GM21447 (cell line): Measurements from ENCODE around the gene LHFPL2.
A peak's percentile ranks its signal among the peaks of the same experiment; 100 is the strongest.

Experiments
- ATAC-seq: cut with Tn5 transposase; IDR thresholded peaks from one replicate; pipeline ENCODE4 v1.9.1; 2021; ENCODE audit not compliant: unreplicated experiment

LHFPL2 gene

GRCh38 chr5:78505860-78506259 lies 142.7 kb downstream of the LHFPL2 start:
- no peak for ATAC-seq

- ATAC-seq, result no peak
Measured at GRCh38 chr5:78504704-78505677, 143.6 kb downstream of the LHFPL2 start.

- ATAC-seq, result no peak
Measured at GRCh38 chr5:78503958-78504653, 144.5 kb downstream of the LHFPL2 start.

- ATAC-seq, result no peak
Measured at GRCh38 chr5:78501411-78502352, 146.9 kb downstream of the LHFPL2 start.

- no peak for ATAC-seq
Measured at GRCh38 chr5:78500871-78501270, 147.7 kb downstream of the LHFPL2 start.

- ATAC-seq, result no peak
Measured at GRCh38 chr5:78500028-78500427, 148.5 kb downstream of the LHFPL2 start.

- ATAC-seq, result no peak
Measured at GRCh38 chr5:78499485-78499884, 149.1 kb downstream of the LHFPL2 start.

GRCh38 chr5:78497573-78498533 lies 150.7 kb downstream of the LHFPL2 start:
- ATAC-seq, result peak; percentile 76

- ATAC-seq, result no peak
Measured at GRCh38 chr5:78496373-78496772, 152.2 kb downstream of the LHFPL2 start.

GRCh38 chr5:78495800-78496199 lies 152.8 kb downstream of the LHFPL2 start:
- no peak for ATAC-seq

GRCh38 chr5:78492650-78493049 lies 155.9 kb downstream of the LHFPL2 start:
- ATAC-seq, result no peak

- no peak for ATAC-seq
Measured at GRCh38 chr5:78492224-78492623, 156.3 kb downstream of the LHFPL2 start.

- no peak for ATAC-seq
Measured at GRCh38 chr5:78490709-78491485, 157.7 kb downstream of the LHFPL2 start.

- no peak for ATAC-seq
Measured at GRCh38 chr5:78487846-78488245, 160.7 kb downstream of the LHFPL2 start.

- ATAC-seq, result no peak
Measured at GRCh38 chr5:78486218-78486617, 162.4 kb downstream of the LHFPL2 start.

GRCh38 chr5:78483809-78484521 lies 164.6 kb downstream of the LHFPL2 start:
- peak; percentile 83 for ATAC-seq

- no peak for ATAC-seq
Measured at GRCh38 chr5:78482948-78483347, 165.6 kb downstream of the LHFPL2 start.

GRCh38 chr5:78476795-78477194 lies 171.8 kb downstream of the LHFPL2 start:
- ATAC-seq, result no peak
